Middle frontal gyrus (tissue), 1 donor: ENCODE data around the gene TP53.
"Not testable (repeated sequence)": the region's sequence is repeated elsewhere in the genome, so short reads cannot be mapped to it uniquely, and the experiment has no call there.

ENCODE experiments used
- DNase-seq: peaks from one replicate; pipeline ENCODE4 v3.0.0-alpha.2; 2015; ENCODE audit warnings: low spot score; ENCODE audit errors: extremely low spot score

The TP53 gene

DNA sequence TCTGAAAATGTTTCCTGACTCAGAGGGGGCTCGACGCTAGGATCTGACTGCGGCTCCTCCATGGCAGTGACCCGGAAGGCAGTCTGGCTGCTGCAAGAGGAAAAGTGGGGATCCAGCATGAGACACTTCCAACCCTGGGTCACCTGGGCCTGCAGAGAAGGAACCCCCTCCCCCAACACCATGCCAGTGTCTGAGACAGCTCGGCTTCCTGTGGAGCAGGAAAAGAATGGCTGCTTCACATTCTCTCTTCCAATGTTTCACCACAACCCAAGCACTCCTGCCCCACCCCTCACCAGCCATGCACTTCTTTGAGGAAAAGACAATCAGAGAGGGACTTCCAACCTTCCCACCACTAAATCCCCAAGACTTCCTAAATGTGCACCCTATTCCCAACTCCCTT lies 10.8 kb downstream of the TP53 start:
- DNase-seq, result no peak

DNA sequence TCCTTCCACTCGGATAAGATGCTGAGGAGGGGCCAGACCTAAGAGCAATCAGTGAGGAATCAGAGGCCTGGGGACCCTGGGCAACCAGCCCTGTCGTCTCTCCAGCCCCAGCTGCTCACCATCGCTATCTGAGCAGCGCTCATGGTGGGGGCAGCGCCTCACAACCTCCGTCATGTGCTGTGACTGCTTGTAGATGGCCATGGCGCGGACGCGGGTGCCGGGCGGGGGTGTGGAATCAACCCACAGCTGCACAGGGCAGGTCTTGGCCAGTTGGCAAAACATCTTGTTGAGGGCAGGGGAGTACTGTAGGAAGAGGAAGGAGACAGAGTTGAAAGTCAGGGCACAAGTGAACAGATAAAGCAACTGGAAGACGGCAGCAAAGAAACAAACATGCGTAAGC lies 12.4 kb downstream of the TP53 start:
- no peak for DNase-seq

DNA sequence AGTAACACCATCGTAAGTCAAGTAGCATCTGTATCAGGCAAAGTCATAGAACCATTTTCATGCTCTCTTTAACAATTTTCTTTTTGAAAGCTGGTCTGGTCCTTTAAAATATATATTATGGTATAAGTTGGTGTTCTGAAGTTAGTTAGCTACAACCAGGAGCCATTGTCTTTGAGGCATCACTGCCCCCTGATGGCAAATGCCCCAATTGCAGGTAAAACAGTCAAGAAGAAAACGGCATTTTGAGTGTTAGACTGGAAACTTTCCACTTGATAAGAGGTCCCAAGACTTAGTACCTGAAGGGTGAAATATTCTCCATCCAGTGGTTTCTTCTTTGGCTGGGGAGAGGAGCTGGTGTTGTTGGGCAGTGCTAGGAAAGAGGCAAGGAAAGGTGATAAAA lies 14.1 kb downstream of the TP53 start:
- no peak for DNase-seq

DNA sequence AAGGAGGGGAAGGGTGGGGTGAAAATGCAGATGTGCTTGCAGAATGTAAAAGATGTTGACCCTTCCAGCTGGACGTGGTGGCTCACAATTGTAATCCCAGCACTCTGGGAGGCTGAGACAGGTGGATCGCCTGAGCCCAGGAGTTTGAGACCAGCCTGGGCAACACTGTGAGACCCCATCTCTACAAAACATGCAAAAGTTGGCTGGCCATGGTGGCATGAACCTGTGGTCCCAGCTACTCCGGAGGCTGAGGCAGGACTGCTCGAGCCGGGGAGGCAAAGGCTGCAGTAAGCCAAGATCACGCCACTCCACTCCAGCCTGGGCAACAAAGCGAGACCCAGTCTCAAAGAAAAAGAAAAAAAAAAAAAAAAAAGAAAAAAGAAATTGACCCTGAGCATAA lies 18.8 kb downstream of the TP53 start:
- no peak for DNase-seq

DNA sequence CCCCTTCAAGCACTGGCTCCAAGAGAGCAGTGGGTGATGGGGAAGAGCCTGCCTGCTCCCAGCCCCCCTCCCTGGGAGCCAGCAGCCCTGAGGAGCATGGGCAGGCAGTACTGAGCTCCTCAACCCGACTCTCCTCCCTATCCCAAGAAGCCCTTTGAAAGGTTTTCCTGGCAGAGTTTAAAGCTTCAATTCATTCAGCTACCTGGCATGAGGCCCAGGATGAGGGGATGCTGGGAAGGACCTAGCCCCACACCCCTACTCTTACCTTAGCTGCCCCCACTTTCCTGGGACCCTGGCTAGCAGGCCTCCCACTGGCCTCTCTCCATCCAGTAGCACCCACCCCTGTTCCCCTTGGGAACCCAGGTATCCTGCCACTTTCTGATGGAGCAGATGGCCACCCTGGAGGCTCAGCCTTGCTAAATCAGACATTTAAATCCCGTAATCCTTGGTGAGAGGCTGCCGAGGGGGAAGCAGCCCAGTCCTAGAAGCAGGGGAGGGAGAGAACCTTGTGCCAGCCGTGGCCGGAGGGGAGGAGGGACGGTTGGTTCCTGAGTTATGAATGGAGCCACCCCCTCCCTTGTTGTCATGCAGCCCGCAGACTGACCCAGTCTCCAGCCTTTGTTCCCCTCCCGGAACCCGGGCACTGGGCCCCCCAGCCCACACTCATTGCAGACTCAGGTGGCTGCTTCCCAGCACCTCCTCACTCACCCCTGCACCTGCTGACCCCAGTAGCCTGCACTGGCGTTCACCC lies 19.5 kb downstream of the TP53 start:
- DNase-seq, result no peak

DNA sequence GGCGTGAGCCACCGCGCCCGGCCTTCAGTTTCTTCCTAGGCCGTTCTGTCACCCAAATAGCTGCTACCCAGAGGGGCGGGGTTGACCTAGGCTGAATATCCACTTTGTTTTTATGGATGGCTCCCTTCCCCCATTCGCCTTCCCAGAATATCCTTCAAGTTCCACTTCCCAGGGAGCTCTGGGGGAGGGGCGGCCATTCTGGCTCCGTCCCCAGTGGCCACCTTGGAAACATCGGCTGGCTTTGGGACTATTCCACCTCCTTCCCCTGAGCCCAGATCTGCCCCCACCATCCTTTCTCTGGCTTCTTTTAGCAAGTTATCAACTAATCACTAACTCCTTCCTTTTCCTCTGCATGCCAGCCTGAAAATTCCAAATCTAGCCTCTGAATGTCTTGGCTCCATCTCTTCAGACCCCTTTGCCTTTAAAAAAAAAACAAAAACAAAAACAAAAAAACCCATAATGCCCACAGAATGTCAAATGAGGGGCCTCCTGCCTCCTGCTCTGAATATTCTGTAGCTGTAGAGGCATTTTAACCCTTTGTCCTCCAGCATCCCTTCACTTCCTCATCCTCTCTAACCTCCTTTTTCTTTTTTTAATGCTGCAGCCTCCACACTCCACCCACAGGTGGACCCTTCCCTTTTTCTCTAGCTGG lies 30.2 kb downstream of the TP53 start:
- peak; percentile 40 for DNase-seq

DNA sequence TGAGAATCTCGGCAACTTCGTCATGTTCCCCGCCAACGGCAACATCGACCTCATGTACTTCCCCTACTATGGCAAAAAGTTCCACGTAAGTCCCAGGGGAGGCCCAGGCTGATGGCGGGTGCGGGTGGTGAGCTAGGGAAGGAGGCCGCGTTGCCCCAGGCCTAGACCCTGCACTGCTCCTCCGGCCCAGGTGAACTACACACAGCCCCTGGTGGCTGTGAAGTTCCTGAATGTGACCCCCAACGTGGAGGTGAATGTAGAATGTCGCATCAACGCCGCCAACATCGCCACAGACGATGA lies 31.8 kb downstream of the TP53 start:
- no peak for DNase-seq

DNA sequence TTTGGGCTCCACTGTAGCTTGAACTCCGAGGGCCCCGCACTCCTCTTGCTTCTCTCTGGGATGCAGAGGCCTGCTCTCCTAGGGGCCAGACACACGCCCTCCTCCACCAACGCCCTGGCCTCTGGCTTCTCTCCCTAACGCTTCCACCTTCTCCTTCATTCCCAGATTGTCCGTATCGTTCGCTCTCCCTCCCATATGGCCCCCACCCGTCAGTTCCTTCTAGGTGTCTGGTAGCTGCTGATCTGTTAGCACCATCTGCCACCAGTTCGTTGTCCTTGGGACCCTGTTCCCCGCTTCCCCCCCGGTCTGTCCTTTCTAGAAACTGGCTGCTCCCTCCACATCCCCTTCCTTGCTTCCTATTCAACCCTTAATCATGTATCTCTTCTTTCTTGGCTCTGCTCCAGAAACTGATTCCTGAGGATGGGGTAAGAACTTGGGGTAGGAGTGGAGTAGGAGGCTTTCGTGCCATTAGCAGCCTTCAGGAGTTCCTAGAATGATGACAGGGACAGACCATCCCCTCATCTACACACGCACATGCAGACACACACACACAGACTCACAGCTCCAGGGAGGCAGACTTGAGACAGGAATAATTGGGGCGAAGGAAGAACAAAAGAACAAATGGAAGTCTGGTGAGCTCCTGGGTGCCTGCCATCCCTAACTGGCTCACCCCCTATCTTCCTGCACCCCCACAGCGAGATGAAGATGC lies 32.3 kb downstream of the TP53 start:
- DNase-seq, result no peak

DNA sequence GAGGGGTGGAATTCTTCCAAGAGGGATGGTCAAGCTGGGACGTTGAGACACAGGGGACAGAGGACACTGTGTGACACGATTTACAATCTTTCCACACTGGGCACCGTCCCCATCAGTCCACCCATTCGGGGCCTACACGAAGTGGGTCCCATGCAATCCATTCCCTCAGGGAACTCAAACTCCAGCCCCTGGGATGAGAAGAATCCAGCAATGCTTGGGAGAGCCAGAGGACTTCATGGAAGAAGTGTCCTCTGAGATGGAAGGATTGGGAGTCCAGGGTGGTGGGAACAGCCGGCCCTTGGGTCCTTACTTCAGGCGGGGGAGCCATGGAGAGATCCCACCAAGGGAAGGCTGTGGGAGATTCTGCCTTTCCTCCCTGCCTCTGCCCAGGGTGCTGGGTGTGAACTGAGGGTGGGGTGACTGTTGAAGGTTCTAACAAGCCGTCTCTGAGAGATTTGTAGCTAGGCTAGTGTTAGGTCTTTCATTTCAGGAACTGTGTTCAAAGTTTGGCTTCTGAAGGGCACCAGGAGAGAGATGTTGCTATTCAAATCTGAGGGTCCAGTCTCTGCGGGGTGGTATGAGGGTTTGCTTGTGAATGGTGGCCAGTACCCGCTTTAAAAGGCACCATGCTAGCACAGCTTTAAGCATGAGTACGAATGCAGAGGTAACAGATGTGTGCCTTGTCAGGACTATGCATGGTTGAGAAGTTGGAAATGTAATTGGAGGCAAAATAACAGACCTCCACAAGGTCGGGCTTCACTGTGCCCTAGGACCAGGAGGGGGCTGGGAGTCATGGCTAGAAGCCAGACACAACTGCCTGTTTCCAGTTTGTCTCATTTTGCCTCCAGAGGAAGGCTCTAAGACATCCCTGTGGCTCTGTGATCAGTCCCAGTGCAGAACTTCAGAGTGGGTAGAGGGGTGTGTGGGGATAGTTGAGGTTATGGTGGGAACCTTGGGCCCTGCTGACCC lies 34.6 kb downstream of the TP53 start:
- DNase-seq, result no peak

DNA sequence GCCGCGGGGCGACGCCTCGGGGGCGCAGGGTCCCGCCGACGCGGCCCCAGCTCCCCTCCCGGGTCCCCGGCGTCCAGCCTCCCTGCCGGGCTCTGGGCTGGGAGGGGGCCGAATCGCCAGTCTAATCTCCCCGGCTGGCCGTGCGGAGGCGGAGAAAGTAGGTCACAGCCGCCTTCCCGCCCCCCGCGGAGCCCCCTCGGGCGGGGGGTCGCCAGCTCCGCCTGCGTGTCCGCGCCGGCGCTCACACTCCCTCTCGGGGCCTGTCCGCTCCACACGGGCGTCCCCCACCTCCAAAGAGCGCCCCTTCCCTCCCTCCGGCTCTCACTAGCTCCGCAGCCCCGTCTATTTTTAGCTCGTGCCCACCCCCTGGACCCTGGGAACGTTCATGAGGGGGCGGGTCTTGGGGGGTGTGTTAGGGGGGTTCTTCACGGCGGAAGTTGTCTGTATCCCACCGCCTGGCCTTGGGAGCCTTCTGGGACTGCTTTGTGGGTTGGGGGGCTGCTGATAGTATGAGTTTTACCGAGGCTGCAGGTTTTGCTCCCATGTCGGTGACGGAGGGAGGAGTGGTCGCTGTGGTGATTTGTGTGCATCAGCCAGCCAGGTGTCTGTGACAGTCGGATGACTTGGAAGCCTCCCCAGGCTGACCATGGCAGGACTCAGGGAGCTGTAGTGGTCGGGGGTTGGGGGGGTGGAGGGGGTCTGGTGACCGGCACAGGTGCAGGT lies 35.5 kb downstream of the TP53 start:
- DNase-seq, result no peak

DNA sequence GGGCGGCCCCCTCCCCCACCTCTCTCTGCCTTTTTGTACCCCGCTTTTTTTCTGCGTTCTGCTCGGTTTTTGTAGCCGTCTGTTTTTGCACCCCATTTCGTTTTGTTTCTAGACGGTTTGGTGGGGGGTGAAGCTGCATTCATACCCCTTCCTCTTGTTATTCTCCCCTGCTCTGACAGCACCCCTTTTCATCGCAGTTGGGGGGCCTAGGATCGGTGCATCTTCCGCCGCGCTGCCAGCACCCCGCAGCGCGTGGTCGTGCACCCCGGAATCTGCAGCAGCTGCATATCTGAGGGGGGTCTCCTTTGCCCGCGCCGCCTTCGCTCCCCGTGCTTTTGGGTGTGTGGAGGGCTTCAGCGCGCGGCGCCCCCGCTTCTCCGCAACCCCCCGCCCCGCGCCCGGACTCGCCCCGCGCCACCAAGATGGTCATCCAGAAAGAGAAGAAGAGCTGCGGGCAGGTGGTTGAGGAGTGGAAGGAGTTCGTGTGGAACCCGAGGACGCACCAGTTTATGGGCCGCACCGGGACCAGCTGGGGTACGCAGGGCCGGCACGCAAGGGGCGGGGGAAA lies 36.1 kb downstream of the TP53 start:
- DNase-seq, result no peak

DNA sequence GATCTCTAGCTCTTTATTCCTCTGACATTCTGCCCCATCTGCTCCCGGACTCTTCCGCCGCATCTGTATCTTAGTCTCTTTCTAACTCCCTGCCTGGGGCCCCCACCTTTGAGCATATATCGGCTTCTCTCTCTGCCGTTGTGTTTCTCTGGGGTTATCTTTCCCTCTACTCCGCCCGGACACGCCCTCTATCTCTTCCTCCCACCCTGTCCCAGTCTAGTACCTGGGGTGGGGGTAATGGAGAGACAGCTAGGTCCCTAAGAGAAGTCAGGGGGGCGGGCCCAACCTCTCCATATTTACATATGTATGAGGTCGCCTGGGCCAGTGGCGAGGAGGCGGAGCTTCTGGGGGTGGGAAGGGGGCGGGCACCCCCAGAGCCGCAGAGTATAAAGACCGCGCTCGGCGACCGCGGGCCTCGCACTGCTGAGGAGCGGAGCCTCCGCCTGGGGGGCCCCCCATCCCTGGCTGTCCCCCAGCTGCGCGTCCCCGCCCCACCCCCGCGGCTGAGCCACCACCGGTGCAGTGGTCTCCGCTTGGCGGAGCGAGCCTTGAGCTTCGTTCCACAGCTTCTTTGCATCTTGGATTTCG lies 36.7 kb downstream of the TP53 start, which contains the start of gene ATP1B2:
ATP1B2 (plus strand) TSS at position 418 of the 588 bp plus-strand sequence. CDS start 593 bp downstream, outside the sequence.
- peak; percentile 32 for DNase-seq

DNA sequence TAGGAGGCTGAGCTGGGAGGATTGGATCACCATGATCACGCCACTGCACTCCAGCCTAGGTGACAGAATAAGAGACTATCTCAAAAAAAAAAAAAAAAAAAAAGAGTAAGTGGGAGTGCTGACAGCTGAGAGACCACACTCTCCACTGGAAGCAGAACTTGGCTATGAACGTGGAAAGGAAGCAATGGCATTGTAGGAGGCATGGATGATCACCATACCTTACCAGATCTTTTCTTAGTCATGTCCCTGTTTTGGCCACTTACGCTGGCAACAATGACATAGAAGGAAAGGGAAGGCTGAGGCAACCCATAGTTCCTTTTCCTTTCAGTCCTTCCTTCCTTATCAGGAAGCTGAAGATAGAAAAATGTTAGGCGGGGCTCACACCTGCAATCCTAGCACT lies 40.3 kb downstream of the TP53 start:
- no peak for DNase-seq

DNA sequence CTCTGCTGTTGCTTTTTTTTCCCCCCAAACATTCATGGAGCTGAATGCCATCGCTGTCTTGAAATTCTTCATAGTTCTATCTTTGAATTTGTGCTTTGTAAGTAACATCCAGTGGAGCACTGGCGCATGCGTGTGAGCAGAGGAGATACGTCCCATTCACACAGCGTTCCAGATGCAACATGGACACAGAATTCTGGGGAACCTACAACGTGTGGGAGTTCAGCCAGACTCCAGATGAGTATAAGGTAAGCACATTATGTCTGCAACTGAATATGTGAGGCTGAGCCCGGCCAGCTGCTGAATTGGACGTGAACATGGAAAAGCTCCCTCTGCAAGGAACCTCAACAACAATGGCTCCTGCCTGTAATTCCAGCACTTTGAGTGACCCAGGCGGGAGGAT lies 40.8 kb downstream of the TP53 start:
- DNase-seq, result no peak

DNA sequence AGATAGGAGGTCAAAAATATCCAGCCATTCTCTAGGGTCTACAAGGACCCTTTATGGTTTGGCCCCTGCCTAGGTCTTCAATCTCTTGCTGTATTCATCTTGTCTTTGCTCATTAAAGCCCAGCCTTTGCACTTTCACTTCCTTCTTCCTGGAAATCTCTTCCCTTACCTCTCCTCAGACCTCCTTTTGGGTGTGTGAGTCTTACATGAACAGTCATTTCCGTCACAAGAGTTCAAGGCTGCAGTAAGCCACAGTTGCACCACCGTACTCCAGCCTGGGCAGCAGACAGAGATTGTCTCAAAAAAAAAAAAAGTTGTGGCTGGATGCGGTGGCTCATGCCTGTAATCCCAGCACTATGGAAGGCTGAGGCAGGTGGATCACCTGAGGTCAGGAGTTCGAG lies 42.5 kb downstream of the TP53 start:
- DNase-seq, result no peak

DNA sequence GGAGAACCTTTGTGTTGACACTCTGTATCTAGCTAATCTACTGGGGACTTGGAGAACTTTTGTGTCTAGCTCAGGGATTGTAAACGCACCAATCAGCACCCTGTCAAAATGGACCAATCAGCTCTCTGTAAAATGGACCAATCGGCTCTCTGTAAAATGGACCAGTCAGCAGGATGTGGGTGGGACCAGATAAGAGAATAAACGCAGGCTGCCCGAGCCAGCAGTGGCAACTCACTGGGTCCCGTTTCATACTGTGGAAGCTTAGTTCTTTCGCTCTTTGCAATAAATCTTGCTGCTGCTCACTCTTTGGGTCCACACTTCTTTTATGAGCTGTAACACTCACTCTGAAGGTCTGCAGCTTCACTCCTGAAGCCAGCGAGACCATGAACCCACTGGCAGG lies 45.7 kb downstream of the TP53 start:
- DNase-seq, result not testable (repeated sequence)

DNA sequence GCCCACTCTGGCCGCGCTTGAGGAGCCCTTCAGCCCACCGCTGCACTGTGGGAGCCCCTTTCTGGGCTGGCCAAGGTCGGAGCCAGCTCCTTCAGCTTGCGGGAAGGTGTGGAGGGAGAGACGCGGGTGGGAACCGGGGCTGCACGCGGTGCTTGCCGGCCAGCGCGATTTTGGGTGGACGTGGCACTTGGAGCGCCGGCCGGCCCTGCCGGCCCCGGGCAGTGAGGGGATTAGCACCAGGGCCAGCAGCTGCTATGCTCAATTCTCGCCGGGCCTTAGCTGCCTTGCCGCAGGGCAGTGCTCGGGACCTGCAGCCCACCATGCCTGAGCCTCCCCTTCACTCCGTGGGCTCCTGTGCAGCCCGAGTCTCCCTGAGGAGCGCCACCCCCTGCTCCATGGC lies 46.5 kb downstream of the TP53 start:
- no peak for DNase-seq

DNA sequence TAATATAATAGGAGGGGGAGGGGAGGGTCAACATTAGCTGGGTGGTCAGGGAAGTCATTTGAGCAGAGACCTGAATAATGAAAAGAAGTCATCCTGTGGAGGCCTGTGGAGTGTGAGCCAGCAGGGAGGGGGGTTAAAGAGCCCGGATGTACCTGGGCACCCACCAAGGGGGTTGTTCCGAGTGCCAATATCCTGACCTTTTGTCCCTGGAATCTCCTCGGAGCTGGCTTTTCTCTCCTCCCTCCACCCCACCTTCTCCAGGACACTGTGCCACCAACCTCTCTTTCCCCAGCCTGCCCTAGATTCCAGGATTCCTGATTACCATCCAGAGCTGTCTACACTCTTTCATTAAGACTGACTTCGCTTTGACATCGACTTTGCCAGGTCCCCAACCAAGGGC lies 51.1 kb downstream of the TP53 start:
- DNase-seq, result no peak

DNA sequence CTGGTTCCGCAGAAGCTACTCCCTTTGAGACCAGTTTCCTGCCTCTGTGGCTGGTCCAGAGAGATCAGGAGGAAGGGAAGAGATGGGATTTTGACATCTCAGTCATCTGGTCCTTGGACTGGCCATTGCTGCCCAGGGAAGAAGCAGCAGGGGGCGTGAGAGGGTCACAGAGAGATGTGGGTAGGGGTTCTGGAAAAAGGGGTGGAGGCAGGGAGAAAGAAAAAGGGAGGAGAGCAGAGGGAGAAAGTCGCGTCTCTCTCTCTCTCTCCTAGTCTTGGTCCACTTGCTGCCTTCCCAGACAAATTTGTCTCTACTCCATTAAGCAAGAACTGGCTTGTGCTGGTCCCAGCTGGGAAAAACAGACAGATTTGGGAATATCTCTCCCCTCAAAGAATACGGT lies 52.9 kb downstream of the TP53 start:
- DNase-seq, result no peak

DNA sequence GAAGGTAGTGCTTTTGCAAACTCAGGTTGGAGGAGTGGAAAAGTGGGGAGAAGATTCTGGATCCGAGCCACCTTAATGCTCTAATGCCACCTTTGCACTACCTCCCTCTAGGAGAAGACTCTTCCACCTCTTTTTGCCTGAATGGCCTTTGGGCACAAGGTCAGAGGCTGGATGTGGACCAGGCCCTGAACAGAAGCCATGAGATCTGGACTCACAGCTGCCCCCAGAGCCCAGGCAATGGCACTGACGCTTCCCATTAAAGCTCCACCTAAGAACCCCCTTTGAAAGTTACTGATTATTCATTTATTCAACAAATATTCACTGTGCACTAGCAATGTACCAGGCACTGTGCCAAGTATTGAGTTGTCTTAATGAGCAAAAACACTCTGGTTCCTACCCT lies 54.2 kb downstream of the TP53 start:
- DNase-seq, result no peak
